ENCODE measurements around the gene NKAIN2.
"Not testable (repeated sequence)": the region's sequence is repeated elsewhere in the genome, so short reads cannot be mapped to it uniquely, and the experiment has no call there.

Gene NKAIN2

GRCh38 chr6:124679387-124679786, 875.7 kb downstream of the NKAIN2 start:
- no peak for DNase-seq (ENCODE audit: low read depth, low spot score)

DNA sequence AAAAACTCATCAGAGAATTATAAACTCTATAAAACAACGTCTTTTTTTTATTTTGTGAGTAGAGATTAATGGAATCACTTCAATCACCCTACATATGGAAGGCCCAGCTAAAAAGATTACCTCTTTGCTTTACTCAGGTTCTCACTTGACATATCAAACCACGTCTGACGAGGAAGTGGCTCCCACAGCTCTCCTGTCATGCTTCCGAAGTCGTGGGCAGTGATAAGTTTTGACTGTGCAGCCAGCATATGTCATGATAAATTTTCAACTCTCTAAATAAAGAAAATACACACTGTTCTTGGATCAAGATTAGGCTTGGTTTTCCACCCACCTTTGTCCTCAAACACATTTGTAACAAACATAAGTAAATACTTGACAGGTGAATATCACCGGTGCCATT, 879.1 kb downstream of the NKAIN2 start:
- DNase-seq (ENCODE audit: low read depth, low spot score): no peak

DNA sequence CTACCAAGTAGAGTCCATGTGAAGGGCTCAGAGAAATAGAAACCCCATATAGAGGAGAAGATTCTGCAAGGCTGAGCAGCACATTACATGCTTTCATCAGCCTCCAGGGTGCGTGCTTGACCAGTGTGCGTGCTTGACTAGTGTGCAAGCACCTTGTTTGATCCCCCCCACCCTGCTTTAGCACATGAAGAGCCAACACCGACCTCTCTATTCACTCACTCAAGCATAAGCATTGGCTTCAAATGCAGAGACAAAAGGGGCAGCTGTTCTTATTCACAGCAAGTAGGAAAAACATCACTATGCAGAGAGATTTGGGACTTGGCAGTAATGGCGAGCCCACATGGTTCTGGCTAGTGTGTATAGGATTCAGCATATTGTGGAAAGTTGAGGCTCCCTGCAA, 879.8 kb downstream of the NKAIN2 start:
- no peak for DNase-seq (ENCODE audit: low read depth, low spot score)

- no peak for DNase-seq (ENCODE audit: low read depth, low spot score)
These were observed 881.0 kb downstream of the NKAIN2 start for GRCh38 chr6:124684621-124685020.

GRCh38 chr6:124688369-124688768, 884.7 kb downstream of the NKAIN2 start:
- no peak for DNase-seq (ENCODE audit: low read depth, low spot score)

DNA sequence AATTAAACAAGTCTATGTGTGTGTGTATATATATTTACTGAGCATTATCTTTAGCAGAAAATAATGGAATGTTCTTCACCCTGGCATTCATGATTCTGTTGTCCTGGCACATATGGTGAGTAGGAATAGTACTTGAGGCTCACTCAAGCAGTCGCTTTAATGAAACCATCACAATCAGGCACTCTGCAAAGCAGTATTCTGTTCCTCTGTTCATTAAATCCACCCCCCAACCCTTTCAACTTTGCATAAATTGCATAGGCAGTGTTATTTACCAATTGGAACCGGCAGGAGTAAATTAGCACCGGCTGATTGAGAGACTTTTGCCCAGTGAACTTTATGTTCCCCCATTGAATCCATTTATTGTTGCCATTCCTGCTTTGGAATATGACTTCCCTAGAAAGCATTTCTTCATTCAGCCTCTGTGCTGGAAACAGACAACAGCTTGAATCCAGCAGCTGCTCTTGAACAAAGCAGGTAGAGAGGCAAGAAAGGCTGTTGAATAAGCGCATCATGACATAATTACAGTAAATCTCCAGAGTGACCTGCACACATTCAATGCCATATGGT, 890.6 kb downstream of the NKAIN2 start:
- no peak for DNase-seq (ENCODE audit: low read depth, low spot score)

DNA sequence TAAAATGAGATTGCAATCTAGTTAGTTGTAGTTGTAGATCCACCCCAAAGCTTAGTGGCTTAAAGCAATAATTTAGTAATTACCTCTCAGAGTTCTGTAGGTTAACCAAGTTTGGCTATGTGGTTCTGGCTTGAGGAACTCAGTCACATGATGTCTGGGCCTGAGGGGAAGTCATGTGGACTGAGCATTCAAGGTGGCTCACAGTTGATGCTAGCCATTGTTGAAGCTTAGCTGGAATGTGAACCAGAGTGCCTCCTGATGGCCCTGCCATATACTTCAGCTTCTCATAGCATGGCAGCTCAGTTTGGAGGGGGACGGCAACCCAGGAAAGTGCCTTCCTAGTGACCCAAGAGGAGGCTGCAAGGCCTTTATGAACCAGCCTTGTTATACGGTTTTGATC, 895.4 kb downstream of the NKAIN2 start:
- DNase-seq (ENCODE audit: low read depth, low spot score): no peak

DNA sequence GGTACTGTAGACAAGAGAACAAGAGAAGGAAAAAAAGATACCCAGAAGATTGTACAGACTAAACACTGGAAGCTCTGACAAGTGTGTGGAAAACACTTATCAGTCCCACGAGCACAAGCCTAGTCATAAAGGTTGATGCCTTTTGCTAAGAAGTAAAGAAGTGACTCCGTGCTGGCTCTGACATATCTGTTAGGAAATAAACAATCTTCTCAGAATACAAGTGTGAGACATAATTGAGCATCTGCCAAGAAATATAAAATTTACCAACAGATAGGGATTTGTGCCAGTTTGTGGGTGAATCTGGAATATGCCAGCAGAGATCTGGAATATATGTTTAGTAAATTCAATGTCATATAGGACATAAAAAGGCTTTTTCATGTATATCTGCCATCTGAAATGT, 899.9 kb downstream of the NKAIN2 start:
- DNase-seq (ENCODE audit: low read depth, low spot score): no peak

DNA sequence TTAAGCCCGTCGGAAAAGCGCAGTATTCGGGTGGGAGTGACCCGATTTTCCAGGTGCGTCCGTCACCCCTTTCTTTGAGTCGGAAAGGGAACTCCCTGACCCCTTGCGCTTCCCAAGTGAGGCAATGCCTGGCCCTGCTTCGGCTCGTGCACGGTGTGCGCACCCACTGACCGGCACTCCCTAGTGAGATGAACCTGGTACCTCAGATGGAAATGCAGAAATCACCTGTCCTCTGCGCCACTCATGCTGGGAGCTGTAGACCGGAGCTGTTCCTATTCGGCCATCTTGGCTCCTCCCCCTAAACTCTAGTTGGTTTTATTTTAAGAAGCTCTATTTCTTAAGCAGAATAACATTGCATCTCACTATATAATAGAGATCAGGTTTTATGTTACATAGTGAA, 908.9 kb downstream of the NKAIN2 start:
- DNase-seq (ENCODE audit: low read depth, low spot score): not testable (repeated sequence)

- no peak for DNase-seq (ENCODE audit: low read depth, low spot score)
These were observed 911.1 kb downstream of the NKAIN2 start for GRCh38 chr6:124714728-124715127.

GRCh38 chr6:124719913-124720312, 916.2 kb downstream of the NKAIN2 start:
- no peak for DNase-seq (ENCODE audit: low read depth, low spot score)

DNA sequence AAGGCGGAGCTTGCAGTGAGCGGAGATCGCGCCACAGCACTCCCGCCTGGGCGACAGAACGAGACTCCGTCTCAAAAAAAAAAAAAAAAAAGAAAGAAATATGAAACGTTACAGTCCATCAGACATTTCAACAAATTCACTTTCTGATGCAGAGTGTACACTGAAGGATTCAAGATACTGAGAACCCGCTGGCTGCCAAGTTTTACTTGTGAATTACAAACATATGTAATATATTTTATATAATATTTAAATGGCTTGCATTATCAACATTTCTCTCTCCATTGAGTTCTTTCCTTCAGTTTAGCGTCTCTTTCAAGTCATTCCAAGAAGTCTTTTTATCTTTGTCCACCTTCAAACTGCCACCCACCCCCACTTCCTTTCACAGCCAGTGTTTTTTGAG, 917.7 kb downstream of the NKAIN2 start:
- no peak for DNase-seq (ENCODE audit: low read depth, low spot score)

DNA sequence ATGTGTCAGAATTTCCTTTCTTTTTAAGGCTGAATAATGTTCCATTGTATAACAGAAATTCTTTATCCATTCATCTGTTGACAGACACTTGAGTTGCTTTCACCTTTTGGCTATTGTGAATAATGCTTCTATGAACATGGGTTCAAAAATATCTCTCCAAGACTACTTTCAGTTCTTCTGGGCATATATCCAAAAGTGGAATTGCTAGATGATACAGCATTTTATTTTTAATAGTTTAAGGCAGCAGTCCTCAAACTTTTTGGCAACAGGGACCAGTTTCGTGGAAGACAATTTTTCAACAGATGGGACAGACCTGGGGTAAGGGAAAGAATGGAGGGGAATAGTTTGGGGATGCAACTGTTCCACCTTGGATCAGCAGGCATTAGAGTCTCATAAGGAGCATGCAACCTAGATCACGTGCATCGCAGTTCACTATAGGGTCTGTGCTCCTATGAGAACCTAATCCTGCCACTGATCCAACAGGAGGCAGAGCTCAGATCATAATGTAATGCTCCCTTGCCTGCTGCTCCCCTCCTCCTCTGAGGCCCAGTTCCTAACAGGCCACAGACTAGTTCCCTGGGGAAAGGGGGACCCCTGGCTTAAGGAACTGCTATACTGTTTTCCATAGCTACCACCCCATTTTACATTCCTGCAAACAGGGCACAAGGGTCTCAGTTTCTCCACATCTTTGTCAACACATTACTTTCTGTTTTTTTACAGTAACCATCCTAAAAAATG, 918.6 kb downstream of the NKAIN2 start:
- no peak for DNase-seq (ENCODE audit: low read depth, low spot score)

DNA sequence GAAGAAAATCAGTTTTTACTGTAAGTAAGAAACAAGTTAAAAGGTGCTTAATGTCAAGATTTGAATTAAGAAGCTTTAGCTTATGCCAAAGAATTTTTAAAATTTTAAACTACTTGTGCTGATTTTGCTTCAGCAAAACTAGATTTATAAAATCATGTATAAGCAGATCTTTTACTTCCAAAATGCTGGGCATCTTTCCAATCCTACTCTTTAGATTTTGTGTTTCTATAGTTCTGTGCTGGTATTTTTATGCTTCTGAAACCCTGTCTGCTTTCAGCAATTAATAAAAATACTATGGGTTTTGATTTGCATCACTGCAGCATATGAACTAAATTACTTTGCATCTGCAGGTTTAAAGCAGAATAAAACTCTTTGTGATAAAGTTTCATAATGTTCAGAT, 920.0 kb downstream of the NKAIN2 start:
- DNase-seq (ENCODE audit: low read depth, low spot score): no peak

- DNase-seq (ENCODE audit: low read depth, low spot score): not testable (repeated sequence)
These were observed 934.1 kb downstream of the NKAIN2 start for GRCh38 chr6:124737804-124738203.

GRCh38 chr6:124738482-124738881, 934.8 kb downstream of the NKAIN2 start:
- no peak for DNase-seq (ENCODE audit: low read depth, low spot score)

DNA sequence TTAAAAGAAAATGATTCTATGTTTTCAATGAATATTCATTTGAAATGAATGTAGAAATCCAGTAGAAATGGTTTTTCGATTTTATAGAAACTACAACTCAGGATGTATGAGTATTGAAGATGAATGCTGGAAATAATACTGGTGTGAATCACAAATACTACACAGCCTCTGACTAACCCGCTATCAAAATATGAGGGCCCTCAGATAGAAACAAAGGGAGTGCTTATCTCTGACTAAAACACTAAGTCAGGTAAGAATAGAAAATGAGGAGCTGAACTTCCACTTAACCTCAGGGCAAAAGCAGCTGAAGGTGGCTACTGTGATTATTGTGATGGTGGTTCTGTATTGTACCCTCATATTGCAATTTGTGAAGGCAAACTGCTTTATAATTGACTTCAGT, 937.7 kb downstream of the NKAIN2 start:
- DNase-seq (ENCODE audit: low read depth, low spot score): no peak

DNA sequence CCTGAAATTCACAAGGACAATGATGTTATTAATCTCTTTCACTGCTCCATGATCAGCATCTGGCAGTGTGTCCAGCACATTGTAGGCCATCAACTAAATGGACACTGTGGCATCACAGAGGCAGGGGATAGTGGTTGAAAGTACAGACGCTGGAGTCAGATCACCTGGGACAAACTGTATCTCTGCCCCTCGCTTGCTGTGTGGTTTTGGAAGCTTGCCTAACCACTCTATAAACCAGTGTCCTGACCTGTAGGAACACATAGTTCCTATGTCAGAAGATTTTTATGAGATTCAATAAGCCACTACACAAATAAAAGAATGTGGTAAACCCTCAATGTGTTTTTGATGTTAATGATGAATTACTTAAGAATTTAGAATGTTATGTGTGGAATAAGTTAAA, 939.3 kb downstream of the NKAIN2 start:
- DNase-seq (ENCODE audit: low read depth, low spot score): no peak

GRCh38 chr6:124743420-124743819, 939.8 kb downstream of the NKAIN2 start:
- DNase-seq (ENCODE audit: low read depth, low spot score): no peak

GRCh38 chr6:124747349-124747748, 943.7 kb downstream of the NKAIN2 start:
- DNase-seq (ENCODE audit: low read depth, low spot score): no peak

DNA sequence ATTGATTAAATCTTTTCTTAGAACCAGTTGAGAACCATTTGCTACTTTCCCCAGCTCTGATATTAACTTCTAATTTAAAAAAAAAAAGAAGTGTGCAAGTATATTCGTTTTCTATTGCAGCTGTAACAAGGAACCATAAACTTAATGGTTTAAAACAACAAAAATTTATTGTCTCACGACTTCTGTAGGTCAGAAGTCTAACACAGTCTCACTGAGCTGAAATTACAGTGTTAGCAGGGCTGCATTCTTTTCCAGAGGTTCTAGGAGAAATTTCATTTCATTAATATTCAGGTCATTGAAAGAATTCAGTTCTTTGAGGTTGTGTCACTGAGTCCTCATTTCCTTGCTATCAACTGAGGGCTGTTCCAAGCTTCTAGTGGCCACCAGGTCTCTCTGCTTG, 945.1 kb downstream of the NKAIN2 start:
- DNase-seq (ENCODE audit: low read depth, low spot score): no peak

GRCh38 chr6:124753001-124753400, 949.3 kb downstream of the NKAIN2 start:
- no peak for DNase-seq (ENCODE audit: low read depth, low spot score)

DNA sequence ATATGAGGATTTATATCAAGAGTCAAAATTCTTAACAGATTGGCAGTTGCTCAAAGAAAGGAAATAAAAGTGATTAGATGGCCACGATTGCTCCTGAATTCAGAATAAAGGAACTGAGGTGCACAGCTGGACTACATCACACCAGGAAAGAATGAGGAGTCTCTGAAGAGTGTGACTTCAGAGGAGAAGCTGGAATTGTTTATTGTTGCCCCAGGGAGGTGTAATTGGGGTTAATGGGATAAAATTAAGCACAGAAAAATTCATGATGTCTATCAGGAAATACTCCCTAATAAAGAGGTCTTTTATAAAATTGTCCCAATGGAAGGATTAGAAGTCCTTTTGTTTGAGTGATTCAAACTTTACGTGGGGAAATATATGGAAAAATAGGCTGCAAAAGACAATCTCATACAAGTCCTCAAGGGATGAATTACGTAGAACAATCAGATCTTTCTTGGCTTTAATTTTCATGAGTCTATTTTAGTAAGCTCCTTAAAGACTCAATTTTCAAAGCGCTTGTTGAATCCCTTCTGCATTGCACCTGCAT, 950.0 kb downstream of the NKAIN2 start:
- no peak for DNase-seq (ENCODE audit: low read depth, low spot score)

Data from brain pericyte (primary cell).